ENCODE data around the gene SDK1. TPM values are rescaled to one million over a fixed set of nuclear protein-coding genes. Genes with fewer than 3 reads are reported as not detected.

Gene SDK1
- total RNA-seq, result 0.18 and 1.1 TPM in 2 replicates

- DNase-seq (ENCODE audit: low read depth, low spot score), result peak; percentile 66
Measured at GRCh38 chr7:3300651-3301448, at the start of gene SDK1. Gene SDK1, plus strand, starts transcription at chr7:3301252. Its CDS starts 335 bp downstream, at chr7:3301587.

GRCh38 chr7:3254718-3255117, 46.3 kb upstream of the SDK1 start:
- DNase-seq (ENCODE audit: low read depth, low spot score), result no peak

- no peak for DNase-seq (ENCODE audit: low read depth, low spot score)
Measured at GRCh38 chr7:3259711-3260400, 41.2 kb upstream of the SDK1 start.

GRCh38 chr7:3260401-3260715, 40.7 kb upstream of the SDK1 start:
- DNase-seq (ENCODE audit: low read depth, low spot score), result no peak

- DNase-seq (ENCODE audit: low read depth, low spot score), result no peak
Measured at GRCh38 chr7:3264693-3265339, 36.2 kb upstream of the SDK1 start.

- DNase-seq (ENCODE audit: low read depth, low spot score), result no peak
Measured at GRCh38 chr7:3265388-3265787, 35.7 kb upstream of the SDK1 start.

GRCh38 chr7:3266240-3266639, 34.8 kb upstream of the SDK1 start:
- DNase-seq (ENCODE audit: low read depth, low spot score), result no peak

- DNase-seq (ENCODE audit: low read depth, low spot score), result no peak
Measured at GRCh38 chr7:3267966-3268690, 32.9 kb upstream of the SDK1 start.

GRCh38 chr7:3270362-3270761, 30.7 kb upstream of the SDK1 start:
- no peak for DNase-seq (ENCODE audit: low read depth, low spot score)

GRCh38 chr7:3271298-3271697, 29.8 kb upstream of the SDK1 start:
- DNase-seq (ENCODE audit: low read depth, low spot score), result no peak

GRCh38 chr7:3272691-3273141, 28.3 kb upstream of the SDK1 start:
- DNase-seq (ENCODE audit: low read depth, low spot score), result no peak

- no peak for DNase-seq (ENCODE audit: low read depth, low spot score)
Measured at GRCh38 chr7:3274131-3274530, 26.9 kb upstream of the SDK1 start.

GRCh38 chr7:3277604-3278572, 23.2 kb upstream of the SDK1 start:
- no peak for DNase-seq (ENCODE audit: low read depth, low spot score)

- no peak for DNase-seq (ENCODE audit: low read depth, low spot score)
Measured at GRCh38 chr7:3279147-3279818, 21.8 kb upstream of the SDK1 start.

- no peak for DNase-seq (ENCODE audit: low read depth, low spot score)
Measured at GRCh38 chr7:3280445-3280844, 20.6 kb upstream of the SDK1 start.

GRCh38 chr7:3280946-3281656, 20.0 kb upstream of the SDK1 start:
- no peak for DNase-seq (ENCODE audit: low read depth, low spot score)

- DNase-seq (ENCODE audit: low read depth, low spot score), result no peak
Measured at GRCh38 chr7:3282457-3282856, 18.6 kb upstream of the SDK1 start.

GRCh38 chr7:3283130-3283704, 17.8 kb upstream of the SDK1 start:
- DNase-seq (ENCODE audit: low read depth, low spot score), result no peak

GRCh38 chr7:3285652-3286051, 15.4 kb upstream of the SDK1 start:
- no peak for DNase-seq (ENCODE audit: low read depth, low spot score)
